ENCODE measurements around the gene KCND2. TPM values are rescaled to one million over a fixed set of nuclear protein-coding genes. Genes with fewer than 3 reads are reported as not detected.

KCND2 gene
- polyA plus RNA-seq, 1 of the 3 experiments (the other 2 are of a cell fraction): not detected

DNA sequence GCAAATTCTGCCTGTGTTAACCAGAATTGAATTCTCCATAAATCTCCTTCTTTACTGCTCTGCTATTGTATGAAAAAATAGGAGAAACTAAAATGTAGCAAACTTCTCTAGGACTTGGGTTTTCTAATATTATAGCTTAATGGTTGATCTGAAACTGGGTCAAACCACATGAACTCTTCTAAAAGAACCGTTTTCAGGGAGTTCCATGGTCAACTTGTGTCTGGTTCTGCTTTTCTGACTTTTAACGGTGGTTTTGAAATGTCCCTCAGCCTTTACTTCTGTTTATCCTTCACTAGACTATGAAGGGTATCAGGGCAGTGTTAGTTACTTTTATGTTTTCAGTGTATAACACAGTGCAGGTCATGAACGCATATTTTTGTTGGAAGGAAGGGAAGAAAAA, 342.7 kb downstream of the KCND2 start:
- DNase-seq: no peak
- ChIA-PET POLR2A (no interaction called here), CTCF (no interaction called here)
- H3K9me2 ChIP-seq: no peaks in the 10 kb centered on the region; the same call in 1 of the 2 replicates
- TF ChIP-seq YY1 (IDR thresholded peaks at IDR 0.05; ENCODE audit: low read depth) (no peak), POLR2AphosphoS5 (IDR thresholded peaks at IDR 0.05; ENCODE audit: low read depth, low read length) (no peak), CHD2 (IDR thresholded peaks at IDR 0.05; ENCODE audit: low read length, partially characterized antibody) (no peak), RCOR1 (IDR thresholded peaks at IDR 0.05; ENCODE audit: low read length) (no peak), FOXM1 (IDR thresholded peaks at IDR 0.05; ENCODE audit: low read depth) (no peak), NFIC (IDR thresholded peaks at IDR 0.05; ENCODE audit: borderline replicate concordance) (no peak), RAD21 (IDR thresholded peaks at IDR 0.05; ENCODE audit: low read length) (no peak), EZH2phosphoT487 (IDR thresholded peaks at IDR 0.05; ENCODE audit: borderline replicate concordance, low read depth) (no peak)
- TF ChIP-seq, protein P1, sequence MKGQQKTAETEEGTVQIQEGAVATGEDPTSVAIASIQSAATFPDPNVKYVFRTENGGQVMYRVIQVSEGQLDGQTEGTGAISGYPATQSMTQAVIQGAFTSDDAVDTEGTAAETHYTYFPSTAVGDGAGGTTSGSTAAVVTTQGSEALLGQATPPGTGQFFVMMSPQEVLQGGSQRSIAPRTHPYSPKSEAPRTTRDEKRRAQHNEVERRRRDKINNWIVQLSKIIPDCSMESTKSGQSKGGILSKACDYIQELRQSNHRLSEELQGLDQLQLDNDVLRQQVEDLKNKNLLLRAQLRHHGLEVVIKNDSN (IDR thresholded peaks at IDR 0.05; ENCODE audit: borderline replicate concordance, low read depth): no peak
- TF ChIP-seq, protein P2, sequence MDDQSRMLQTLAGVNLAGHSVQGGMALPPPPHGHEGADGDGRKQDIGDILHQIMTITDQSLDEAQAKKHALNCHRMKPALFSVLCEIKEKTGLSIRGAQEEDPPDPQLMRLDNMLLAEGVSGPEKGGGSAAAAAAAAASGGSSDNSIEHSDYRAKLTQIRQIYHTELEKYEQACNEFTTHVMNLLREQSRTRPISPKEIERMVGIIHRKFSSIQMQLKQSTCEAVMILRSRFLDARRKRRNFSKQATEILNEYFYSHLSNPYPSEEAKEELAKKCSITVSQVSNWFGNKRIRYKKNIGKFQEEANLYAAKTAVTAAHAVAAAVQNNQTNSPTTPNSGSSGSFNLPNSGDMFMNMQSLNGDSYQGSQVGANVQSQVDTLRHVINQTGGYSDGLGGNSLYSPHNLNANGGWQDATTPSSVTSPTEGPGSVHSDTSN (IDR thresholded peaks at IDR 0.05): no peak
- TF ChIP-seq, protein P3, sequence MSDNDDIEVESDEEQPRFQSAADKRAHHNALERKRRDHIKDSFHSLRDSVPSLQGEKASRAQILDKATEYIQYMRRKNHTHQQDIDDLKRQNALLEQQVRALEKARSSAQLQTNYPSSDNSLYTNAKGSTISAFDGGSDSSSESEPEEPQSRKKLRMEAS (IDR thresholded peaks at IDR 0.05; ENCODE audit: low read depth): no peak
- TF ChIP-seq, protein P4, sequence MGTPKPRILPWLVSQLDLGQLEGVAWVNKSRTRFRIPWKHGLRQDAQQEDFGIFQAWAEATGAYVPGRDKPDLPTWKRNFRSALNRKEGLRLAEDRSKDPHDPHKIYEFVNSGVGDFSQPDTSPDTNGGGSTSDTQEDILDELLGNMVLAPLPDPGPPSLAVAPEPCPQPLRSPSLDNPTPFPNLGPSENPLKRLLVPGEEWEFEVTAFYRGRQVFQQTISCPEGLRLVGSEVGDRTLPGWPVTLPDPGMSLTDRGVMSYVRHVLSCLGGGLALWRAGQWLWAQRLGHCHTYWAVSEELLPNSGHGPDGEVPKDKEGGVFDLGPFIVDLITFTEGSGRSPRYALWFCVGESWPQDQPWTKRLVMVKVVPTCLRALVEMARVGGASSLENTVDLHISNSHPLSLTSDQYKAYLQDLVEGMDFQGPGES (IDR thresholded peaks at IDR 0.05; ENCODE audit: low read depth, low read length): no peak
- TF ChIP-seq, protein P5, sequence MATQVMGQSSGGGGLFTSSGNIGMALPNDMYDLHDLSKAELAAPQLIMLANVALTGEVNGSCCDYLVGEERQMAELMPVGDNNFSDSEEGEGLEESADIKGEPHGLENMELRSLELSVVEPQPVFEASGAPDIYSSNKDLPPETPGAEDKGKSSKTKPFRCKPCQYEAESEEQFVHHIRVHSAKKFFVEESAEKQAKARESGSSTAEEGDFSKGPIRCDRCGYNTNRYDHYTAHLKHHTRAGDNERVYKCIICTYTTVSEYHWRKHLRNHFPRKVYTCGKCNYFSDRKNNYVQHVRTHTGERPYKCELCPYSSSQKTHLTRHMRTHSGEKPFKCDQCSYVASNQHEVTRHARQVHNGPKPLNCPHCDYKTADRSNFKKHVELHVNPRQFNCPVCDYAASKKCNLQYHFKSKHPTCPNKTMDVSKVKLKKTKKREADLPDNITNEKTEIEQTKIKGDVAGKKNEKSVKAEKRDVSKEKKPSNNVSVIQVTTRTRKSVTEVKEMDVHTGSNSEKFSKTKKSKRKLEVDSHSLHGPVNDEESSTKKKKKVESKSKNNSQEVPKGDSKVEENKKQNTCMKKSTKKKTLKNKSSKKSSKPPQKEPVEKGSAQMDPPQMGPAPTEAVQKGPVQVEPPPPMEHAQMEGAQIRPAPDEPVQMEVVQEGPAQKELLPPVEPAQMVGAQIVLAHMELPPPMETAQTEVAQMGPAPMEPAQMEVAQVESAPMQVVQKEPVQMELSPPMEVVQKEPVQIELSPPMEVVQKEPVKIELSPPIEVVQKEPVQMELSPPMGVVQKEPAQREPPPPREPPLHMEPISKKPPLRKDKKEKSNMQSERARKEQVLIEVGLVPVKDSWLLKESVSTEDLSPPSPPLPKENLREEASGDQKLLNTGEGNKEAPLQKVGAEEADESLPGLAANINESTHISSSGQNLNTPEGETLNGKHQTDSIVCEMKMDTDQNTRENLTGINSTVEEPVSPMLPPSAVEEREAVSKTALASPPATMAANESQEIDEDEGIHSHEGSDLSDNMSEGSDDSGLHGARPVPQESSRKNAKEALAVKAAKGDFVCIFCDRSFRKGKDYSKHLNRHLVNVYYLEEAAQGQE (IDR thresholded peaks at IDR 0.05; ENCODE audit: low read depth, low read length): no peak
- TF ChIP-seq, protein P6, sequence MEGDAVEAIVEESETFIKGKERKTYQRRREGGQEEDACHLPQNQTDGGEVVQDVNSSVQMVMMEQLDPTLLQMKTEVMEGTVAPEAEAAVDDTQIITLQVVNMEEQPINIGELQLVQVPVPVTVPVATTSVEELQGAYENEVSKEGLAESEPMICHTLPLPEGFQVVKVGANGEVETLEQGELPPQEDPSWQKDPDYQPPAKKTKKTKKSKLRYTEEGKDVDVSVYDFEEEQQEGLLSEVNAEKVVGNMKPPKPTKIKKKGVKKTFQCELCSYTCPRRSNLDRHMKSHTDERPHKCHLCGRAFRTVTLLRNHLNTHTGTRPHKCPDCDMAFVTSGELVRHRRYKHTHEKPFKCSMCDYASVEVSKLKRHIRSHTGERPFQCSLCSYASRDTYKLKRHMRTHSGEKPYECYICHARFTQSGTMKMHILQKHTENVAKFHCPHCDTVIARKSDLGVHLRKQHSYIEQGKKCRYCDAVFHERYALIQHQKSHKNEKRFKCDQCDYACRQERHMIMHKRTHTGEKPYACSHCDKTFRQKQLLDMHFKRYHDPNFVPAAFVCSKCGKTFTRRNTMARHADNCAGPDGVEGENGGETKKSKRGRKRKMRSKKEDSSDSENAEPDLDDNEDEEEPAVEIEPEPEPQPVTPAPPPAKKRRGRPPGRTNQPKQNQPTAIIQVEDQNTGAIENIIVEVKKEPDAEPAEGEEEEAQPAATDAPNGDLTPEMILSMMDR (IDR thresholded peaks at IDR 0.05): no peak
- no peaks in the 10 kb centered on the region for H4K20me1 ChIP-seq (ENCODE audit: insufficient read depth)
- no peaks in the 10 kb centered on the region for H3F3A ChIP-seq (replicated peaks; ENCODE audit: insufficient read depth)
- H3K4me2 ChIP-seq: no peak overlapping the region
- no peak overlapping the region for H3K9ac ChIP-seq
- no peaks in the 10 kb centered on the region for H3K36me3 ChIP-seq (replicated peaks in 1 of 2; ENCODE audit: control insufficient read depth in 1 of 2, insufficient read depth in 2 of 2, low read length in 1 of 2)
- no peak overlapping the region for H2AFZ ChIP-seq (ENCODE audit: low read depth)
- H3K9me3 ChIP-seq: no peaks in the 10 kb centered on the region
- under 1% methylated on average over 3 of the region's 3 CpGs for WGBS (ENCODE audit: low lambda C conversion rate)
- H3K27ac ChIP-seq (ENCODE audit: low read depth in 2 of 2, low read length in 1 of 2): no peak overlapping the region
- no peaks in the 10 kb centered on the region for H3K79me2 ChIP-seq (ENCODE audit: insufficient read depth)
- no peaks in the 10 kb centered on the region for H3K4me1 ChIP-seq (ENCODE audit: control insufficient read depth in 1 of 2, insufficient read depth in 2 of 2, low read depth in 1 of 2, low read length in 1 of 2)
- no peak overlapping the region for H3K4me3 ChIP-seq (ENCODE audit: low read depth in 2 of 2, low read length in 1 of 2)
- 0 out of 2 replicates have a peak, but pooled peaks cover 5% of the 10 kb centered on the region for H3K27me3 ChIP-seq (ENCODE audit: insufficient read depth)
